Fibroblast of lung (primary cell): Measurements from ENCODE around the gene SNHG17.

ENCODE experiments used
- EZH2 ChIP-seq: IDR thresholded peaks from 2 replicates; pipeline ENCODE4 v1.5.1; 2012; ENCODE audit warnings: low read length, control low read depth, mild to moderate bottlenecking; ENCODE audit errors: missing control alignments
- TF ChIP-seq, protein P1 (sequence below), 2 donors: IDR thresholded peaks in 1 of 2; conservative IDR thresholded peaks in 1 of 2; 1 replicate in 1 of 2; 2 replicates in 1 of 2; pipeline ENCODE4 v1.5.1; 2011 to 2012; ENCODE audit warnings: low read length in 2 of 2, control low read depth in 1 of 2, inconsistent platforms in 1 of 2, low read depth in 1 of 2, mild to moderate bottlenecking in 1 of 2

DNA sequence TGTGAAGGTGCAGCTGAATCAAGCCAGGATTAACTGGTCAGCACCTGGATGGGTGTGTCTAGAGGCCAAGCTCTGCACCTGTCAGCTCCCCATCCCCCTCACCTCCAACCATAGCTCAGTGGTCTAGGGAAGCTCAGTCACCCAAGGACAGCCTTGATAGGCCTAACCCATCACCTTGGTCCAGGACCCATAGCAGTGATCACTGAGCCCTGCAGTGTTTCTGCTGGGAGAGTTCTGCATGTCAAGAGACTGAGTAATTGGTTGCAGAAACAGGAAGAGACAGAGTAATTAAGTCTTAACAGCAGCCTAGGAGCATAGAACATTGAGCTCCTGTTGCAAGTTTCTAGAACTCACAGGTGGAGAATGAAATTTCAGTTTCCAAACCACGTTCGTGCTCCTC, 18.8 kb upstream of the SNHG17 start:
- no peak for TF ChIP-seq EZH2
- TF ChIP-seq, protein P1, sequence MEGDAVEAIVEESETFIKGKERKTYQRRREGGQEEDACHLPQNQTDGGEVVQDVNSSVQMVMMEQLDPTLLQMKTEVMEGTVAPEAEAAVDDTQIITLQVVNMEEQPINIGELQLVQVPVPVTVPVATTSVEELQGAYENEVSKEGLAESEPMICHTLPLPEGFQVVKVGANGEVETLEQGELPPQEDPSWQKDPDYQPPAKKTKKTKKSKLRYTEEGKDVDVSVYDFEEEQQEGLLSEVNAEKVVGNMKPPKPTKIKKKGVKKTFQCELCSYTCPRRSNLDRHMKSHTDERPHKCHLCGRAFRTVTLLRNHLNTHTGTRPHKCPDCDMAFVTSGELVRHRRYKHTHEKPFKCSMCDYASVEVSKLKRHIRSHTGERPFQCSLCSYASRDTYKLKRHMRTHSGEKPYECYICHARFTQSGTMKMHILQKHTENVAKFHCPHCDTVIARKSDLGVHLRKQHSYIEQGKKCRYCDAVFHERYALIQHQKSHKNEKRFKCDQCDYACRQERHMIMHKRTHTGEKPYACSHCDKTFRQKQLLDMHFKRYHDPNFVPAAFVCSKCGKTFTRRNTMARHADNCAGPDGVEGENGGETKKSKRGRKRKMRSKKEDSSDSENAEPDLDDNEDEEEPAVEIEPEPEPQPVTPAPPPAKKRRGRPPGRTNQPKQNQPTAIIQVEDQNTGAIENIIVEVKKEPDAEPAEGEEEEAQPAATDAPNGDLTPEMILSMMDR (conservative IDR thresholded peaks at IDR 0.05 in 1 of 2, IDR thresholded peaks at IDR 0.05 in 1 of 2; ENCODE audit: low read depth in 1 of 2, low read length in 2 of 2): no peak
